ENCODE results near the gene PPFIBP1. TPM values are rescaled to one million over a fixed set of nuclear protein-coding genes. Genes with fewer than 3 reads are reported as not detected.

The PPFIBP1 gene
- total RNA-seq, 3 donors from 2014 or later: 37.0 to 79.4 (median 40.4) TPM

GRCh38 chr12:27553941-27554340 is 29.9 kb downstream of the PPFIBP1 start:
- H3K4me3 ChIP-seq: no peak overlapping the region
- H3K9me3 ChIP-seq: no peaks in the 10 kb centered on the region
- intact Hi-C loops (cut with DNase I, micrococcal nuclease): no loop called here
- H3K36me3 ChIP-seq (ENCODE audit: low read depth): no peaks in the 10 kb centered on the region
- H3K4me1 ChIP-seq (ENCODE audit: low read depth): no peaks in the 10 kb centered on the region
- no peak for DNase-seq
- no peak for TF ChIP-seq CTCF (IDR thresholded peaks at IDR 0.05)
- no peak for ATAC-seq

- no peaks in the 10 kb centered on the region for H3K4me1 ChIP-seq (ENCODE audit: low read depth)
- H3K36me3 ChIP-seq (ENCODE audit: low read depth): no peaks in the 10 kb centered on the region
- no peaks in the 10 kb centered on the region for H3K9me3 ChIP-seq
- H3K4me3 ChIP-seq: no peak overlapping the region
- intact Hi-C loops (cut with DNase I, micrococcal nuclease): no loop called here
- ATAC-seq (no peak), DNase-seq (no peak)
- TF ChIP-seq CTCF (IDR thresholded peaks at IDR 0.05): no peak
Measured at GRCh38 chr12:27554421-27555186, 30.6 kb downstream of the PPFIBP1 start.

- H3K9me3 ChIP-seq: no peaks in the 10 kb centered on the region
- intact Hi-C loops (cut with DNase I, micrococcal nuclease): no loop called here
- no peak for TF ChIP-seq CTCF (IDR thresholded peaks at IDR 0.05)
- no peaks in the 10 kb centered on the region for H3K4me1 ChIP-seq (ENCODE audit: low read depth)
- DNase-seq (no peak), ATAC-seq (no peak)
- no peaks in the 10 kb centered on the region for H3K36me3 ChIP-seq (ENCODE audit: low read depth)
- no peak overlapping the region for H3K4me3 ChIP-seq
Measured at GRCh38 chr12:27555361-27555760, 31.4 kb downstream of the PPFIBP1 start.

GRCh38 chr12:27555925-27556778 is 32.1 kb downstream of the PPFIBP1 start:
- no peaks in the 10 kb centered on the region for H3K9me3 ChIP-seq
- no peaks in the 10 kb centered on the region for H3K4me1 ChIP-seq (ENCODE audit: low read depth)
- no peak for DNase-seq
- ATAC-seq: no peak
- intact Hi-C loops (cut with DNase I, micrococcal nuclease): no loop called here
- H3K36me3 ChIP-seq (ENCODE audit: low read depth): no peaks in the 10 kb centered on the region
- no peak overlapping the region for H3K4me3 ChIP-seq
- no peak for TF ChIP-seq CTCF (IDR thresholded peaks at IDR 0.05)

- Histone ChIP-seq H3K36me3 (ENCODE audit: low read depth) (no peaks in the 10 kb centered on the region), H3K9me3 (no peaks in the 10 kb centered on the region), H3K4me3 (no peak overlapping the region), H3K4me1 (ENCODE audit: low read depth) (no peaks in the 10 kb centered on the region)
- ATAC-seq (no peak), DNase-seq (no peak)
- no peak for TF ChIP-seq CTCF (IDR thresholded peaks at IDR 0.05)
- intact Hi-C loops (cut with DNase I, micrococcal nuclease): no loop called here
Measured at GRCh38 chr12:27560126-27560525, 36.1 kb downstream of the PPFIBP1 start.

All from mucosa of descending colon (tissue), 3 donors.